Neuronal stem cell (in vitro differentiated cells): ENCODE data around the gene PCED1B.

Source experiments
- DNase-seq: peaks from one replicate; pipeline ENCODE4 v3.0.0-alpha.2; 2013; ENCODE audit warnings: low spot score
- H2AFZ ChIP-seq: one replicate; pipeline ENCODE4 v1.6.1; 2013; ENCODE audit warnings: mild to moderate bottlenecking, low read length, inconsistent platforms
- H2AK5ac ChIP-seq: 2 replicates; pipeline ENCODE4 v1.6.1; 2013; ENCODE audit warnings: low read depth, mild to moderate bottlenecking, inconsistent platforms, low read length, moderate library complexity, mixed read lengths
- H2BK120ac ChIP-seq: 2 replicates; pipeline ENCODE4 v1.6.1; 2013; ENCODE audit warnings: low read depth, mild to moderate bottlenecking, inconsistent platforms, low read length, moderate library complexity, mixed read lengths
- H2BK12ac ChIP-seq: one replicate; pipeline ENCODE4 v1.6.1; 2013; ENCODE audit warnings: low read length, inconsistent platforms
- H2BK15ac ChIP-seq: 2 replicates; pipeline ENCODE4 v1.6.1; 2013; ENCODE audit warnings: mild to moderate bottlenecking, low read length, inconsistent platforms, mixed read lengths
- H2BK5ac ChIP-seq: one replicate; pipeline ENCODE4 v1.6.1; 2013; ENCODE audit warnings: inconsistent platforms, mild to moderate bottlenecking, low read length, moderate library complexity
- H3K14ac ChIP-seq: one replicate; pipeline ENCODE4 v1.6.1; 2013; ENCODE audit warnings: low read length, inconsistent platforms
- H3K18ac ChIP-seq: 2 replicates; pipeline ENCODE4 v1.6.1; 2013; ENCODE audit warnings: low read length, inconsistent platforms
- H3K23ac ChIP-seq: 2 replicates; pipeline ENCODE4 v1.6.1; 2013; ENCODE audit warnings: low read depth, mild to moderate bottlenecking, mixed read lengths, low read length, inconsistent platforms; ENCODE audit not compliant: poor library complexity
- H3K27ac ChIP-seq: replicated peaks from 3 replicates; pipeline ENCODE4 v1.5.1; 2013; ENCODE audit warnings: low read length, inconsistent platforms
- H3K27me3 ChIP-seq, 3 experiments: 2 replicates each; pipeline ENCODE4 v1.6.1; 2013; ENCODE audit warnings: low read length in 3 of 3, mild to moderate bottlenecking in 2 of 3, inconsistent platforms in 1 of 3, low read depth in 1 of 3, mixed read lengths in 1 of 3, moderate library complexity in 1 of 3; ENCODE audit not compliant: control insufficient read depth in 3 of 3, insufficient read depth in 3 of 3
- H3K36me3 ChIP-seq, 2 donors: replicated peaks in 1 of 2; 2 replicates each; pipeline ENCODE4 v1.6.1; 2013; ENCODE audit warnings: low read length in 2 of 2; ENCODE audit not compliant: control insufficient read depth in 2 of 2, insufficient read depth in 2 of 2
- H3K4ac ChIP-seq: 2 replicates; pipeline ENCODE4 v1.6.1; 2013; ENCODE audit warnings: inconsistent platforms, mild to moderate bottlenecking, low read length, moderate library complexity
- H3K4me1 ChIP-seq, 2 donors: 1 replicate in 1 of 2; 2 replicates in 1 of 2; pipeline ENCODE4 v1.6.1; 2013; ENCODE audit warnings: low read length in 2 of 2, low read depth in 1 of 2; ENCODE audit not compliant: control insufficient read depth in 2 of 2, insufficient read depth in 1 of 2
- H3K4me2 ChIP-seq: one replicate; pipeline ENCODE4 v1.6.1; 2013; ENCODE audit warnings: mild to moderate bottlenecking, low read length, inconsistent platforms; ENCODE audit not compliant: insufficient read depth, poor library complexity, severe bottlenecking
- H3K4me3 ChIP-seq, 2 donors: 2 replicates each; pipeline ENCODE4 v1.5.1; 2013; ENCODE audit warnings: low read length in 2 of 2, mild to moderate bottlenecking in 2 of 2, inconsistent platforms in 1 of 2, moderate library complexity in 1 of 2
- H3K79me1 ChIP-seq: one replicate; pipeline ENCODE4 v1.6.1; 2013; ENCODE audit warnings: low read depth, mild to moderate bottlenecking, inconsistent platforms, low read length, moderate library complexity
- H3K9ac ChIP-seq: one replicate; pipeline ENCODE4 v1.6.1; 2013; ENCODE audit warnings: mild to moderate bottlenecking, low read depth, low read length, inconsistent platforms; ENCODE audit not compliant: poor library complexity
- H3K9me3 ChIP-seq, 2 donors: replicated peaks in 1 of 2; 2 replicates each; pipeline versions ENCODE3 to v1.6.1; 2013; ENCODE audit warnings: low read length in 2 of 2, mild to moderate bottlenecking in 2 of 2, inconsistent platforms in 1 of 2, low read depth in 1 of 2, mixed read lengths in 1 of 2, moderate library complexity in 1 of 2; ENCODE audit not compliant: control insufficient read depth in 2 of 2, insufficient read depth in 1 of 2
- H4K8ac ChIP-seq: one replicate; pipeline ENCODE4 v1.6.1; 2013; ENCODE audit warnings: low read depth, mild to moderate bottlenecking, inconsistent platforms, low read length, moderate library complexity
- H4K91ac ChIP-seq: one replicate; pipeline ENCODE4 v1.6.1; 2013; ENCODE audit warnings: low read length, low read depth, mild to moderate bottlenecking, inconsistent platforms; ENCODE audit not compliant: poor library complexity
- WGBS, 2 donors: extraction: QIAGEN DNeasy Blood & Tissue Kit; methylation state at CpG; one replicate each; pipeline ENCODE4 v1.1.7; 2013; ENCODE audit warnings: missing lambda C conversion rate in 2 of 2, mixed read lengths in 1 of 2; ENCODE audit not compliant: insufficient read length in 2 of 2, insufficient replicate concordance in 1 of 2; ENCODE audit errors: extremely low coverage in 2 of 2; 5-methylcytosine and 5-hydroxymethylcytosine counted together

The PCED1B gene

GRCh38 chr12:47237751-47238211 is 158.4 kb downstream of the PCED1B start:
- no peak overlapping the region for H3K27ac ChIP-seq
- H3K23ac ChIP-seq = no peak overlapping the region
- no peak overlapping the region for H3K4ac ChIP-seq
- H3K18ac ChIP-seq = no peak overlapping the region
- H2AFZ ChIP-seq = no peak overlapping the region
- no CpG with 5 or more reads among the region's 1 CpG for WGBS, 2 donors
- no peak overlapping the region for H4K8ac ChIP-seq
- H3K14ac ChIP-seq = no peak overlapping the region
- H3K9ac ChIP-seq = no peak overlapping the region
- H2BK120ac ChIP-seq = no peak overlapping the region
- H2BK5ac ChIP-seq = no peak overlapping the region
- no peak for DNase-seq
- no peak overlapping the region for H2AK5ac ChIP-seq
- H2BK15ac ChIP-seq = no peak overlapping the region
- H3K27me3 ChIP-seq = no peaks in the 10 kb centered on the region
- H3K79me1 ChIP-seq = no peaks in the 10 kb centered on the region
- no peak overlapping the region for H3K4me2 ChIP-seq
- no peak overlapping the region for H2BK12ac ChIP-seq
- no peaks in the 10 kb centered on the region for H3K36me3 ChIP-seq
- H3K9me3 ChIP-seq = peaks cover 0 to 3% of the 10 kb centered on the region in 2 donors
- no peaks in the 10 kb centered on the region for H3K4me1 ChIP-seq
- no peak overlapping the region for H3K4me3 ChIP-seq
- no peak overlapping the region for H4K91ac ChIP-seq

GRCh38 chr12:47238669-47239114 is 159.3 kb downstream of the PCED1B start:
- no peaks in the 10 kb centered on the region for H3K36me3 ChIP-seq
- H2BK120ac ChIP-seq = no peak overlapping the region
- no peak overlapping the region for H3K9ac ChIP-seq
- H4K91ac ChIP-seq = no peak overlapping the region
- no peaks in the 10 kb centered on the region for H3K27me3 ChIP-seq
- H3K4me2 ChIP-seq = no peak overlapping the region
- no peak overlapping the region for H3K4me3 ChIP-seq
- H3K4me1 ChIP-seq = no peaks in the 10 kb centered on the region
- H3K27ac ChIP-seq = no peak overlapping the region
- H2BK12ac ChIP-seq = no peak overlapping the region
- no peak overlapping the region for H4K8ac ChIP-seq
- H2BK15ac ChIP-seq = no peak overlapping the region
- H2AK5ac ChIP-seq = no peak overlapping the region
- H3K9me3 ChIP-seq = peaks cover 0 to 3% of the 10 kb centered on the region in 2 donors
- no peak overlapping the region for H2BK5ac ChIP-seq
- no peak overlapping the region for H3K14ac ChIP-seq
- H3K79me1 ChIP-seq = no peaks in the 10 kb centered on the region
- no peak overlapping the region for H2AFZ ChIP-seq
- DNase-seq = no peak
- H3K23ac ChIP-seq = no peak overlapping the region
- H3K4ac ChIP-seq = no peak overlapping the region
- H3K18ac ChIP-seq = no peak overlapping the region

- Histone ChIP-seq H3K4me3 (no peak overlapping the region), H3K14ac (no peak overlapping the region)
- WGBS, 2 donors = no CpG with 5 or more reads among the region's 2 CpGs
Measured at GRCh38 chr12:47242426-47242825, 163.0 kb downstream of the PCED1B start.

GRCh38 chr12:47244835-47245234 is 165.4 kb downstream of the PCED1B start:
- Histone ChIP-seq H3K36me3 (no peaks in the 10 kb centered on the region), H2AFZ (no peak overlapping the region), H3K9ac (no peak overlapping the region), H3K4ac (no peak overlapping the region), H2BK120ac (no peak overlapping the region), H2BK15ac (no peak overlapping the region), H3K4me2 (no peak overlapping the region), H3K14ac (no peak overlapping the region), H2BK5ac (no peak overlapping the region), H3K23ac (no peak overlapping the region), H3K9me3 (no peaks in the 10 kb centered on the region), H3K18ac (no peak overlapping the region), H3K27ac (no peak overlapping the region), H2BK12ac (no peak overlapping the region), H4K8ac (no peak overlapping the region), H3K4me3 (no peak overlapping the region), H4K91ac (no peak overlapping the region), H3K27me3 (no peaks in the 10 kb centered on the region), H3K4me1 (no peaks in the 10 kb centered on the region), H3K79me1 (no peaks in the 10 kb centered on the region), H2AK5ac (no peak overlapping the region)
- DNase-seq = no peak
- WGBS, 2 donors = no CpG with 5 or more reads among the region's 2 CpGs

More at GRCh38 chr12:47242426-47242825, 163.0 kb downstream of the PCED1B start:
- Histone ChIP-seq H4K8ac (no peak overlapping the region), H2AFZ (no peak overlapping the region), H4K91ac (no peak overlapping the region), H2BK5ac (no peak overlapping the region), H3K79me1 (no peaks in the 10 kb centered on the region), H3K36me3 (no peaks in the 10 kb centered on the region), H3K23ac (no peak overlapping the region), H3K4me2 (no peak overlapping the region), H3K9ac (no peak overlapping the region), H3K4ac (no peak overlapping the region), H3K18ac (no peak overlapping the region), H2BK120ac (no peak overlapping the region), H2BK12ac (no peak overlapping the region), H2AK5ac (no peak overlapping the region), H3K27ac (no peak overlapping the region), H3K4me1 (no peaks in the 10 kb centered on the region), H3K27me3 (no peaks in the 10 kb centered on the region), H3K9me3 (no peaks in the 10 kb centered on the region), H2BK15ac (no peak overlapping the region)
- DNase-seq = no peak
